SK-N-MC (cell line): ENCODE results near the gene AK1.

Experiments used
- EZH2 ChIP-seq: fragments of 200-600 bp; sonication (generic); IDR thresholded peaks from one replicate; pipeline ENCODE4 v1.6.1; 2017; ENCODE audit warnings: antibody characterized with exemption
- POLR2AphosphoS5 ChIP-seq: IDR thresholded peaks from 2 replicates; pipeline ENCODE4 v1.6.1; 2012; ENCODE audit warnings: mild to moderate bottlenecking, low read depth, low read length, borderline replicate concordance

- TF ChIP-seq POLR2AphosphoS5 (no peak), EZH2 (no peak)
These were observed 19.8 kb upstream of the AK1 start for GRCh38 chr9:127897193-127897692.
